GM21367 (cell line): ENCODE results near the gene ENTPD7.
"Not testable (repeated sequence)": the region's sequence is repeated elsewhere in the genome, so short reads cannot be mapped to it uniquely, and the experiment has no call there.

Experiments used
- ATAC-seq: cut with Tn5 transposase; IDR thresholded peaks from one replicate; pipeline ENCODE4 v1.9.1; 2021; ENCODE audit not compliant: unreplicated experiment

ENTPD7 gene

GRCh38 chr10:99682752-99683151, 23.4 kb downstream of the ENTPD7 start:
- no peak for ATAC-seq

GRCh38 chr10:99685597-99685967, 26.3 kb downstream of the ENTPD7 start:
- ATAC-seq = peak; percentile 83

GRCh38 chr10:99689461-99689860, 30.2 kb downstream of the ENTPD7 start:
- ATAC-seq = no peak

- no peak for ATAC-seq
Measured at GRCh38 chr10:99693933-99694583, 34.7 kb downstream of the ENTPD7 start.

GRCh38 chr10:99695761-99696160, 36.5 kb downstream of the ENTPD7 start:
- no peak for ATAC-seq

GRCh38 chr10:99698504-99699080, 39.3 kb downstream of the ENTPD7 start:
- ATAC-seq = no peak

- no peak for ATAC-seq
Measured at GRCh38 chr10:99700649-99701048, 41.3 kb downstream of the ENTPD7 start.

- no peak for ATAC-seq
Measured at GRCh38 chr10:99708428-99709012, 49.2 kb downstream of the ENTPD7 start.

GRCh38 chr10:99709480-99710229, 50.3 kb downstream of the ENTPD7 start:
- ATAC-seq = peak; percentile 73

GRCh38 chr10:99711129-99711719, 51.9 kb downstream of the ENTPD7 start:
- peak; percentile 60 for ATAC-seq

- ATAC-seq = no peak
Measured at GRCh38 chr10:99714446-99714845, 55.1 kb downstream of the ENTPD7 start.

GRCh38 chr10:99720387-99720786, 61.1 kb downstream of the ENTPD7 start:
- ATAC-seq = no peak

- ATAC-seq = no peak
Measured at GRCh38 chr10:99730026-99730425, 70.7 kb downstream of the ENTPD7 start.

GRCh38 chr10:99731306-99732032, 72.2 kb downstream of the ENTPD7 start:
- peak; percentile 19 for ATAC-seq

- peak; percentile 89 for ATAC-seq
Measured at GRCh38 chr10:99732033-99732842, 72.9 kb downstream of the ENTPD7 start, which contains the start of the genes COX15 and CUTC. Gene COX15, minus strand, starts transcription at chr10:99732127. Its CDS starts 78 bp downstream, at chr10:99732049. Gene CUTC, plus strand, starts transcription at chr10:99732234. Its CDS starts 115 bp downstream, at chr10:99732349.

GRCh38 chr10:99733366-99733765, 74.1 kb downstream of the ENTPD7 start:
- ATAC-seq = no peak

- ATAC-seq = not testable (repeated sequence)
Measured at GRCh38 chr10:99734111-99734510, 74.8 kb downstream of the ENTPD7 start.

GRCh38 chr10:99740260-99740659, 81.0 kb downstream of the ENTPD7 start:
- no peak for ATAC-seq

GRCh38 chr10:99740933-99741559, 81.7 kb downstream of the ENTPD7 start:
- no peak for ATAC-seq
